ENCODE measurements around the gene GPR146. TPM values are rescaled to one million over a fixed set of nuclear protein-coding genes. Genes with fewer than 3 reads are reported as not detected.

GPR146 gene
- total and polyA plus RNA-seq, 2 experiments from 2014 or later: 2.6 to 5.2 TPM

DNA sequence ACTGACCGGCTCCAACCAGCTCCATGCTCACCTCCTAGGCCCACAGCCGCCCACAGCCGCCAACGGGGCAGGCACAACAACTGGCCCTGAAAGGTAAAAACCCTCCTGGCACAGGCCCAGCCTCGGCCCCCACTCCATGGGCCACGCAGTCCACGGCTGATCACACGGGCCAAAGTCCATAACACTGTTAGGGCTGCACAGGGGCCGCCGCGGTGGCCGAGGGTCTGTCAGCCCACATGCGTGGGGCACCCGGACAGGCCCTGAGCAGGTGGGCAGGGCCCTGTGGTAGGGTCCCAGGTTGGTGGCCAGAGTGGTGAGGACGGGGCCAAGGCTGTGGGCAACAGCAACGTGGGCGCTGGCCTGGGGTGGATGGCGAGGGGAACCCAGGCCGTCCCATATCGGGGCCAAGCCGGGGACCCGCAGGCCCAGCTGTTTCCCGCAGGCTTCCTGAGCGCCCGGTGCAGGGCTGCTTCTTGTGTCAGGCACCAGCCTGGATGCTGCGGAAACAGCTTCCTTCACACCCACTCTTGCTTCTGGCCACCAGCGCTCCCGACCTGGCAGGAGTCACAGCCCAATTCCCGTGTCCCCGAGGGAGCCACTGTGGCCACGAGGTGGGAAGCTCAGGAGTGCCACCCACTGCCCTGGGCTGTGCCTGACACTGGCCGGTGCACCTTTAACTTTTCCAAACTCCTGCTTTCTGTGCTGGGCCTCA, 32.2 kb upstream of the GPR146 start:
- Histone ChIP-seq H3K4me1 (ENCODE audit: insufficient read depth) (peaks cover 13% of the 10 kb centered on the region), H3K27me3 (no peaks in the 10 kb centered on the region), H3K4me3 (no peak overlapping the region), H4K20me1 (ENCODE audit: insufficient read depth, poor library complexity, severe bottlenecking) (no peaks in the 10 kb centered on the region), H3K9me3 (ENCODE audit: low read depth) (no peaks in the 10 kb centered on the region), H3K36me3 (replicated peaks; ENCODE audit: insufficient read depth, low read depth) (no peaks in the 10 kb centered on the region), H2AFZ (no peak overlapping the region), H3K27ac (no peak overlapping the region), H3K9me2 (replicated peaks; ENCODE audit: insufficient read depth) (no peaks in the 10 kb centered on the region), H3K4me2 (no peak overlapping the region), H3K79me2 (peaks cover 13% of the 10 kb centered on the region)
- DNase-seq (ENCODE audit: low spot score): no peak
- TF ChIP-seq CTCF (IDR thresholded peaks at IDR 0.05; ENCODE audit: poor library complexity) (no peak), EZH2phosphoT487 (IDR thresholded peaks at IDR 0.05; ENCODE audit: low read depth, severe bottlenecking, unreplicated experiment) (no peak), EZH2 (IDR thresholded peaks at IDR 0.05; ENCODE audit: borderline replicate concordance) (no peak)
- WGBS (ENCODE audit: low lambda C conversion rate, missing lambda C conversion rate): 92% methylated on average over 29 of the region's 32 CpGs

GRCh38 chr7:1012716-1013095, 31.6 kb upstream of the GPR146 start:
- TF ChIP-seq CTCF (IDR thresholded peaks at IDR 0.05; ENCODE audit: poor library complexity): no peak
- TF ChIP-seq EZH2phosphoT487 (IDR thresholded peaks at IDR 0.05; ENCODE audit: low read depth, severe bottlenecking, unreplicated experiment): no peak
- no peak for TF ChIP-seq EZH2 (IDR thresholded peaks at IDR 0.05; ENCODE audit: borderline replicate concordance)
- Histone ChIP-seq H2AFZ (no peak overlapping the region), H4K20me1 (ENCODE audit: insufficient read depth, poor library complexity, severe bottlenecking) (no peaks in the 10 kb centered on the region), H3K4me1 (ENCODE audit: insufficient read depth) (peaks cover 13% of the 10 kb centered on the region), H3K36me3 (replicated peaks; ENCODE audit: insufficient read depth, low read depth) (no peaks in the 10 kb centered on the region), H3K4me2 (no peak overlapping the region), H3K79me2 (peaks cover 15% of the 10 kb centered on the region), H3K9me3 (ENCODE audit: low read depth) (no peaks in the 10 kb centered on the region), H3K9me2 (replicated peaks; ENCODE audit: insufficient read depth) (no peaks in the 10 kb centered on the region), H3K27me3 (no peaks in the 10 kb centered on the region), H3K27ac (no peak overlapping the region), H3K4me3 (no peak overlapping the region)
- WGBS (ENCODE audit: low lambda C conversion rate, missing lambda C conversion rate): 99% methylated on average over 13 of the region's 30 CpGs
- DNase-seq (ENCODE audit: low spot score): no peak

DNA sequence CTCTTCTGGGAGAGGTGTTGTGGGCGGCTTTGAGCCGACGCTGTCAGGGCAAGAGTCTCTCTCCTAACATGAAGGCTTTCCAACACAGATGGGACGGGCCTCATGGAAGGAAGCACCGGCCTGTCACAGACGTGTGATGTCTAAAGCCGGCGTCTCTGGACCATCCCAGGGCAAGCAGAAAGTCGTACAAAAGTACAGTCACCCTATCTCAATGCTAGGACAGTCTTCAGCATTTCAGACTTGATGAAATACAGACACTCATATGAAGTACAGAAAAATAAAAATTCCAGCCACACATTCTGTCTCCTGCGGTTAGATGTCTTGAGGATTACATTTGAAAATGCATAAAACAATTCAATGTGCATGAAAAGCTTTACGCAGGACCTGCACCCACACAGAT, 30.8 kb upstream of the GPR146 start:
- peaks cover 15% of the 10 kb centered on the region for H3K79me2 ChIP-seq
- H4K20me1 ChIP-seq (ENCODE audit: insufficient read depth, poor library complexity, severe bottlenecking): no peaks in the 10 kb centered on the region
- H3K27ac ChIP-seq: peak overlapping the region; percentile 25

More for the DNA sequence above, 30.8 kb upstream of the GPR146 start:
- H3K9me3 ChIP-seq (ENCODE audit: low read depth): no peaks in the 10 kb centered on the region
- no peaks in the 10 kb centered on the region for H3K9me2 ChIP-seq (replicated peaks; ENCODE audit: insufficient read depth)
- peaks cover 13% of the 10 kb centered on the region for H3K4me1 ChIP-seq (ENCODE audit: insufficient read depth)
- no peak overlapping the region for H3K4me2 ChIP-seq
- 73% methylated on average over 11 of the region's 11 CpGs for WGBS (ENCODE audit: low lambda C conversion rate, missing lambda C conversion rate)
- H3K27me3 ChIP-seq: no peaks in the 10 kb centered on the region
- no peak for TF ChIP-seq CTCF (IDR thresholded peaks at IDR 0.05; ENCODE audit: poor library complexity)
- no peak for TF ChIP-seq EZH2phosphoT487 (IDR thresholded peaks at IDR 0.05; ENCODE audit: low read depth, severe bottlenecking, unreplicated experiment)
- TF ChIP-seq EZH2 (IDR thresholded peaks at IDR 0.05; ENCODE audit: borderline replicate concordance): no peak
- no peak overlapping the region for H2AFZ ChIP-seq
- H3K36me3 ChIP-seq (replicated peaks; ENCODE audit: insufficient read depth, low read depth): no peaks in the 10 kb centered on the region
- H3K4me3 ChIP-seq: no peak overlapping the region
- DNase-seq (ENCODE audit: low spot score): no peak
